OCI-LY3 (cell line): ENCODE data around the gene NR6A1.

Experiments used
- H2AFZ ChIP-seq: fragments of 200-600, 300-600 bp; shearing (Covaris generic); 2 replicates; pipeline ENCODE4 v1.6.0; 2014; ENCODE audit warnings: antibody characterized with exemption, low read depth, low read length
- H3K27ac ChIP-seq: fragments of 200-600, 300-600 bp; sonication (generic); 2 replicates; pipeline ENCODE4 v1.5.1; 2014; ENCODE audit warnings: mild to moderate bottlenecking, low read length, moderate library complexity, mixed read lengths
- H3K27me3 ChIP-seq: fragments of 200-600, 300-600 bp; sonication (generic); 2 replicates; pipeline ENCODE4 v1.6.1; 2014; ENCODE audit warnings: low read depth, low read length, mixed read lengths
- H3K36me3 ChIP-seq: fragments of 200-600, 300-600 bp; sonication (generic); replicated peaks from 2 replicates; pipeline ENCODE3; 2014; ENCODE audit warnings: low read depth, low read length, mixed read lengths
- H3K4me1 ChIP-seq: fragments of 300-600, 200-600 bp; sonication (generic); 2 replicates; pipeline ENCODE4 v1.6.1; 2014; ENCODE audit warnings: low read length, mixed read lengths
- H3K4me2 ChIP-seq: fragments of 200-600, 300-600 bp; sonication (generic); 2 replicates; pipeline ENCODE4 v1.6.1; 2014; ENCODE audit warnings: low read length, mixed read lengths
- H3K4me3 ChIP-seq: fragments of 300-600, 200-600 bp; sonication (generic); 2 replicates; pipeline ENCODE4 v1.5.1; 2014; ENCODE audit warnings: antibody characterized with exemption, mild to moderate bottlenecking, low read length, moderate library complexity
- H3K79me2 ChIP-seq: fragments of 300-600, 200-600 bp; shearing (Covaris generic); 2 replicates; pipeline ENCODE4 v1.6.1; 2014; ENCODE audit warnings: mild to moderate bottlenecking, low read length, mixed read lengths
- H3K9ac ChIP-seq: fragments of 300-600, 200-600 bp; shearing (Covaris generic); 2 replicates; pipeline ENCODE4 v1.6.0; 2014; ENCODE audit warnings: mild to moderate bottlenecking, low read length, moderate library complexity
- H3K9me3 ChIP-seq: fragments of 200-600, 300-600 bp; shearing (Covaris generic); 2 replicates; pipeline ENCODE4 v1.6.1; 2014; ENCODE audit warnings: low read length, mixed read lengths; ENCODE audit not compliant: insufficient read depth
- H4K20me1 ChIP-seq: fragments of 200-600, 300-600 bp; sonication (generic); 2 replicates; pipeline ENCODE4 v1.6.1; 2016; ENCODE audit warnings: low read length, mixed read lengths; ENCODE audit not compliant: insufficient read depth
- CTCF ChIP-seq: fragments of 200-600, 300-600 bp; sonication (generic); IDR thresholded peaks from 2 replicates; pipeline ENCODE4 v1.5.1; 2014; ENCODE audit warnings: antibody characterized with exemption, low read length, low read depth
- EZH2phosphoT487 ChIP-seq: fragments of 200-600 bp; shearing (Covaris generic); IDR thresholded peaks from 2 replicates; pipeline ENCODE4 v1.6.1; 2018; ENCODE audit warnings: antibody characterized with exemption, mixed run types, low read depth

NR6A1 gene

DNA sequence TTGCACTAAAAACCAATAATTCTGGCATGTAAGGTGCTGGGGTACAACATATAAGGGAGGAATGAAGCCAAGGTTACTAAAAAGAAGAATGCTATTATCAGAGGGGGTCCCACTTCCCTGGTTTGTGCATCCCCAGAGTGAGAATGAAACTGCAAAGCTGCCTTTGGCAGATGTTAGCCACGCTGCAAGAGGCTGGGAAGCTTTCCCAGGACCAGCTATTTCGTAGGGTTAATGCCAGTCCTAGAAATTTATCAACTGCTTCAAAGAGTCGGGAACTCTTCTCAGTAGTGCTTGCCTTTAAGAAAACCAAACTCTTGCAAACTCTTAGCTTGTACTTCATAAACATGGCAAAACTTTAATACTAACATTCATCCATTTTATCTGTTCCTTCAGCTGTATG is 176.4 kb downstream of the NR6A1 start:
- TF ChIP-seq CTCF (no peak), EZH2phosphoT487 (no peak)
- H3K4me1 ChIP-seq, result peaks cover 23% of the 10 kb centered on the region
- H4K20me1 ChIP-seq, result peaks cover 18% of the 10 kb centered on the region
- no peaks in the 10 kb centered on the region for H3K9me3 ChIP-seq
- H3K36me3 ChIP-seq, result no peaks in the 10 kb centered on the region
- no peak overlapping the region for H2AFZ ChIP-seq
- peak overlapping the region; percentile 47; the same call in 1 of the 2 replicates for H3K4me2 ChIP-seq
- H3K9ac ChIP-seq, result no peak overlapping the region
- no peaks in the 10 kb centered on the region for H3K27me3 ChIP-seq
- H3K27ac ChIP-seq, result no peak overlapping the region
- H3K4me3 ChIP-seq, result no peak overlapping the region
- H3K79me2 ChIP-seq, result peaks cover 4% of the 10 kb centered on the region; the same call in 1 of the 2 replicates

DNA sequence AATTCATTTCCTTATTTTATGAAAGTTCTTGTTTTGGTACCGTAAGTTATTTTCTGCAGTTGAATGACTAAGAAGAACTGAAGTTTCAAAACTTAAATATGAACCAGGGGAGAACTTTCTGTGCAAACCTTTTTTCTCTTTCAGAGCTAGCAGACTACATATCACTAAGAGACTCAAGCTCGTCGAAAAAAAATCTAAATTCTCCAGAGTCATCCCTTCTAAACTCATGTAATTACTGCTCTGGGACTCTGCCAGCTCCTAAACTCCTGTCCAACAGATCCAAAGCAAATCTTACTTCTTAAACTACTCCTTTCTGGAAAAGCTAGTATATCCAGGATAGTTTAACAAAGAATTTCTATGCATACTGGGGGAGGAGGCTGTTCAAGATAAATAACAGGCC is 176.9 kb downstream of the NR6A1 start:
- H3K27me3 ChIP-seq, result no peaks in the 10 kb centered on the region
- H3K9me3 ChIP-seq, result no peaks in the 10 kb centered on the region
- TF ChIP-seq CTCF (no peak), EZH2phosphoT487 (no peak)
- H3K4me1 ChIP-seq, result peaks cover 23% of the 10 kb centered on the region
- no peak overlapping the region for H3K4me3 ChIP-seq
- no peaks in the 10 kb centered on the region for H3K36me3 ChIP-seq
- no peak overlapping the region for H3K27ac ChIP-seq
- peaks cover 18% of the 10 kb centered on the region for H4K20me1 ChIP-seq
- H3K9ac ChIP-seq, result no peak overlapping the region
- H3K79me2 ChIP-seq, result peaks cover 4% of the 10 kb centered on the region; the same call in 1 of the 2 replicates
- peak overlapping the region; percentile 47 for H3K4me2 ChIP-seq
- H2AFZ ChIP-seq, result no peak overlapping the region

- peak overlapping the region; percentile 47 for H3K4me2 ChIP-seq
- H3K27me3 ChIP-seq, result no peaks in the 10 kb centered on the region
- no peaks in the 10 kb centered on the region for H3K36me3 ChIP-seq
- no peak for TF ChIP-seq CTCF
- no peak for TF ChIP-seq EZH2phosphoT487
- H3K9ac ChIP-seq, result no peak overlapping the region; the same call in 1 of the 2 replicates
- H3K79me2 ChIP-seq, result peaks cover 4% of the 10 kb centered on the region; the same call in 1 of the 2 replicates
- H4K20me1 ChIP-seq, result peaks cover 18% of the 10 kb centered on the region
- H3K27ac ChIP-seq, result no peak overlapping the region
- H3K9me3 ChIP-seq, result no peaks in the 10 kb centered on the region
- peaks cover 23% of the 10 kb centered on the region for H3K4me1 ChIP-seq
- no peak overlapping the region for H2AFZ ChIP-seq
- 0 out of 2 replicates have a peak overlapping the region, but pooled peaks have one; percentile 2 for H3K4me3 ChIP-seq
These were observed 177.5 kb downstream of the NR6A1 start for GRCh38 chr9:124593651-124594058.

DNA sequence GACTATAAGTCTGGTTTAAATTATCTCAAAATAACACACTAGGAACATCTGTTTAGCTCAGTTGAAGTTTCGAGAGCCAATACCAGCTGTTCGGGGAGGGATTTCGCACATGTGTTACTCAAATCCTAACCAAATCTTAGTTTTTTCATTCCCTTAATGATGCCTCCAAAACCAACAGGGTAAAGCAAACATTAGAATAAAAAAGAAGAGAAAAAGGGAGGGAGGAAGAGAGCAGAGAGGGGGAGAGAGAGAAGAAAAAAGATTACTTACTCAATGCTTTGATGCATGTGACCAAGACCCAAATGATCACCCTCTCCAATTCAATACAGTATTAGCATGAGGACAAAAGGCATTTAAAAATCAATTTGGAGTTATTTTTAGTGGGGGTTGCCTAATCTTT is 177.9 kb downstream of the NR6A1 start:
- H3K4me1 ChIP-seq, result peaks cover 23% of the 10 kb centered on the region
- no peak overlapping the region for H3K9ac ChIP-seq
- H2AFZ ChIP-seq, result no peak overlapping the region
- H3K79me2 ChIP-seq, result peaks cover 4% of the 10 kb centered on the region; the same call in 1 of the 2 replicates
- TF ChIP-seq EZH2phosphoT487 (no peak), CTCF (no peak)
- 0 out of 2 replicates have a peak overlapping the region, but pooled peaks have one; percentile 2 for H3K4me3 ChIP-seq
- H3K36me3 ChIP-seq, result no peaks in the 10 kb centered on the region
- no peaks in the 10 kb centered on the region for H3K9me3 ChIP-seq
- no peaks in the 10 kb centered on the region for H3K27me3 ChIP-seq
- peak overlapping the region; percentile 47 for H3K4me2 ChIP-seq
- H3K27ac ChIP-seq, result no peak overlapping the region
- H4K20me1 ChIP-seq, result peaks cover 18% of the 10 kb centered on the region
